Tibial nerve (tissue), 4 donors: ENCODE results near the gene ATP2C1. TPM values are rescaled to one million over a fixed set of nuclear protein-coding genes. Genes with fewer than 3 reads are reported as not detected.

ENCODE experiments used
- DNase-seq, 2 donors: peaks; one replicate each; pipeline ENCODE4 v3.0.0-alpha.2; 2019; ENCODE audit warnings: low spot score in 2 of 2
- H3K27ac ChIP-seq, 4 donors: fragments of 200-600 bp; sonication (generic) in 3 of 4; one replicate each; pipeline ENCODE4 v1.5.1; 2017 to 2019; ENCODE audit warnings: mild to moderate bottlenecking in 1 of 4
- H3K27me3 ChIP-seq, 2 donors: fragments of 200-600 bp; sonication (generic) in 1 of 2; one replicate each; pipeline versions ENCODE4 v1.5.1 to v1.6.0; 2017 to 2019
- H3K36me3 ChIP-seq, 3 donors: fragments of 200-600 bp; sonication (generic); one replicate each; pipeline ENCODE4 v1.5.1; 2018 to 2019
- H3K4me1 ChIP-seq, 4 donors: fragments of 200-600 bp; sonication (generic) in 3 of 4; one replicate each; pipeline ENCODE4 v1.5.1; 2017 to 2019
- H3K4me3 ChIP-seq, 4 donors: fragments of 200-600 bp; sonication (generic) in 3 of 4; one replicate each; pipeline ENCODE4 v1.5.1; 2017 to 2019; ENCODE audit warnings: mild to moderate bottlenecking in 1 of 4, moderate library complexity in 1 of 4
- H3K9me3 ChIP-seq, 4 donors: fragments of 200-600 bp; sonication (generic) in 3 of 4; one replicate each; pipeline ENCODE4 v1.5.1; 2017 to 2019
- EP300 ChIP-seq, 2 donors: sonication (generic); formaldehyde crosslinking; IDR thresholded peaks; one replicate each; pipeline ENCODE4 v1.6.1; 2017; ENCODE audit warnings: antibody characterized with exemption in 2 of 2, mild to moderate bottlenecking in 1 of 2
- POLR2A ChIP-seq, 2 donors: fragments of 450-650 bp; IDR thresholded peaks; one replicate each; pipeline ENCODE4 v1.6.1; 2017; ENCODE audit warnings: antibody characterized with exemption in 2 of 2, mild to moderate bottlenecking in 2 of 2, moderate library complexity in 2 of 2
- WGBS, 2 donors: methylation state at CpG; one replicate each; pipeline ENCODE4 v1.1.5; 2018; 5-methylcytosine and 5-hydroxymethylcytosine counted together
- total RNA-seq, 4 donors: library from RNA; depleted of rRNA; stranded (reverse); fragments of >200 nt; gene quantifications; one replicate each; pipeline ENCODE4 v1.1.0, GENCODE V29; 2016
- TF ChIP-seq, protein P1 (sequence below), 5 experiments: fragments of 200-600 bp in 3 of 5; fragments of 450-650 bp in 2 of 5; sonication (generic) in 3 of 5; IDR thresholded peaks; one replicate each; pipeline ENCODE4 v1.5.1; 2016 to 2019; ENCODE audit warnings: antibody characterized with exemption in 5 of 5, mild to moderate bottlenecking in 3 of 5, moderate library complexity in 2 of 5

Gene ATP2C1
- total RNA-seq, 4 donors from 2014 or later = 46.2 to 80.4 (median 59.8) TPM

DNA sequence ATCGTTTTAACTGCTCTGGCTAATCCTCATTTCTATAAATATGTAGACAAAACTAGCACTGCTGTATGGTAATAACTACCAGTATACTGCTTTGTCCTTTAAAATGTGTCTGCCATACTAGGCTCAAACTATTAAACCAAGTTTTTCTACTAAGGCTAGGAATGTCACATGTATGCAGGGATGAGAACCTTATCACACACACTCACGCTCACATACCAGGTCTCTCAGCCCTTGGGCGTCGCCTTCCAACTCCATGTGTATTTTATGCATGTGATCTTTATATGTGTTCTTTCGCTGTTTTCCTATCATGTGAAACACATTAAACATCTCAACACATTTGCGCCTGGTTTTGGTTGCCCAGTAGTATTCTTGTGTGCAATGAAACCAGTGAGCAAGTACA is 32.6 kb downstream of the ATP2C1 start:
- Histone ChIP-seq H3K27ac (no peak overlapping the region), H3K4me3 (no peak overlapping the region), H3K27me3 (no peaks in the 10 kb centered on the region), H3K4me1 (peaks cover 0 to 12% (median 0%) of the 10 kb centered on the region in 4 donors), H3K9me3 (peaks cover 0 to 17% (median 0%) of the 10 kb centered on the region in 4 donors), H3K36me3 (peaks cover 0 to 15% (median 4%) of the 10 kb centered on the region in 3 donors)
- no peak for TF ChIP-seq POLR2A (IDR thresholded peaks at IDR 0.05)
- TF ChIP-seq, protein P1, sequence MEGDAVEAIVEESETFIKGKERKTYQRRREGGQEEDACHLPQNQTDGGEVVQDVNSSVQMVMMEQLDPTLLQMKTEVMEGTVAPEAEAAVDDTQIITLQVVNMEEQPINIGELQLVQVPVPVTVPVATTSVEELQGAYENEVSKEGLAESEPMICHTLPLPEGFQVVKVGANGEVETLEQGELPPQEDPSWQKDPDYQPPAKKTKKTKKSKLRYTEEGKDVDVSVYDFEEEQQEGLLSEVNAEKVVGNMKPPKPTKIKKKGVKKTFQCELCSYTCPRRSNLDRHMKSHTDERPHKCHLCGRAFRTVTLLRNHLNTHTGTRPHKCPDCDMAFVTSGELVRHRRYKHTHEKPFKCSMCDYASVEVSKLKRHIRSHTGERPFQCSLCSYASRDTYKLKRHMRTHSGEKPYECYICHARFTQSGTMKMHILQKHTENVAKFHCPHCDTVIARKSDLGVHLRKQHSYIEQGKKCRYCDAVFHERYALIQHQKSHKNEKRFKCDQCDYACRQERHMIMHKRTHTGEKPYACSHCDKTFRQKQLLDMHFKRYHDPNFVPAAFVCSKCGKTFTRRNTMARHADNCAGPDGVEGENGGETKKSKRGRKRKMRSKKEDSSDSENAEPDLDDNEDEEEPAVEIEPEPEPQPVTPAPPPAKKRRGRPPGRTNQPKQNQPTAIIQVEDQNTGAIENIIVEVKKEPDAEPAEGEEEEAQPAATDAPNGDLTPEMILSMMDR (IDR thresholded peaks at IDR 0.05) = no peak
- no peak for TF ChIP-seq EP300 (IDR thresholded peaks at IDR 0.05)
- DNase-seq = no peak
- 80 to 81% methylated on average over 6 of the region's 6 CpGs for WGBS, 2 donors

DNA sequence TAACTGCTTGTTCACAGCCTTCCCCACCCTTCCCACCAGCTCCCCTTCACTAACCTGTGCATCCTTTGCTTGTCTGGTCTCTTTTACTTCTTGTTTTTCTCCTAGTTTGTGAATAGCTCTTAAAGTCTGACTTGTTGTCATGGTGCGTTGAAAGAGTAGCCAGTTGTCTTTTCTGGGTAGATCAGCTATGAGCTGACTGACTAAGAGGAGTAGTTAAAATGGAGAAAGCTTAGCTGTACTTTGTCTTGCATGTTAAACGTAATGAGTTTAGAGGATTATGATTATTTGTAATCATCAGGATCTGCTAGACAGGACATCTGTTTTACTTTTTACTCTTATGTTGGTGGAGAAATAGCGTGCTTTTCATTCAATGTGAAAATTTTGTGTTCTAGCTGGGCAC is 35.9 kb downstream of the ATP2C1 start:
- TF ChIP-seq EP300 (IDR thresholded peaks at IDR 0.05) = no peak
- TF ChIP-seq POLR2A (IDR thresholded peaks at IDR 0.05) = no peak
- TF ChIP-seq, protein P1 (IDR thresholded peaks at IDR 0.05) = no peak
- no peaks in the 10 kb centered on the region for H3K27me3 ChIP-seq
- peaks cover 0 to 12% (median 0%) of the 10 kb centered on the region in 4 donors for H3K4me1 ChIP-seq
- no peak overlapping the region for H3K27ac ChIP-seq
- H3K4me3 ChIP-seq = no peak overlapping the region
- 65 to 66% methylated on average over 3 of the region's 3 CpGs for WGBS, 2 donors
- H3K9me3 ChIP-seq = peaks cover 0 to 1% (median 0%) of the 10 kb centered on the region in 4 donors
- peaks cover 0 to 19% (median 4%) of the 10 kb centered on the region in 3 donors for H3K36me3 ChIP-seq
- no peak for DNase-seq

- Histone ChIP-seq H3K36me3 (peaks cover 0 to 19% (median 4%) of the 10 kb centered on the region in 3 donors), H3K4me3 (no peak overlapping the region), H3K27ac (no peak overlapping the region), H3K9me3 (no peaks in the 10 kb centered on the region), H3K27me3 (no peaks in the 10 kb centered on the region), H3K4me1 (peaks cover 0 to 12% (median 0%) of the 10 kb centered on the region in 4 donors)
- TF ChIP-seq, protein P1 (IDR thresholded peaks at IDR 0.05) = no peak
- TF ChIP-seq POLR2A (IDR thresholded peaks at IDR 0.05) = no peak
- no peak for TF ChIP-seq EP300 (IDR thresholded peaks at IDR 0.05)
- DNase-seq = no peak
- 82 to 83% methylated on average over 2 of the region's 2 CpGs for WGBS, 2 donors
Observed at GRCh38 chr3:130932979-130933378, 39.1 kb downstream of the ATP2C1 start.

DNA sequence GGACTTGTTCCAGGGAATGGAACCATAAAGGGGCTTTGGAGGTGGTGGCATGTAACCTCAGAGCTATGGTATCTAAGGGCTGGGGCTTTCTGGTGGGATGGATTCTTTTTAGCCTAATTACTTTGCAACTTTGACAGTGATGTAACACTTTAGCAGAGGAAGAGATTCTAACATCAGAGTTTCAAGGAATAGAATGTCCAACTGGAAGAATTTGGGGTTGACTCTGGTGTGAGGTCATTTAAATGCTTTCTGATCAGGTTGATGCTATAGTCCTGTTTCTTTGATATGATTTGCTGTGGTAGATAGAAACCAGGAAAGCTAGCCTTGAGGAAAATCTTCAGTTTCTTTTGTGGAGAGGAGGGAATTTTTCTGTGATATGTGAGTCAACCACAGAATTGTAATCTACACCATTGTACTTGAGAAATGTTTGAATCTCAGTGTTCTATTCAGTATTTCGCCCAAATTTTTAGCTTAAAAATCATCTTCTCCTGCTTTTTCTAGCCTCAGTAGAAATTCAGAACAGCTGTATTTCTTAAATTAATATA is 40.0 kb downstream of the ATP2C1 start:
- no peak for DNase-seq
- Histone ChIP-seq H3K27me3 (no peaks in the 10 kb centered on the region), H3K4me1 (peaks cover 0 to 8% (median 0%) of the 10 kb centered on the region in 4 donors), H3K36me3 (peaks cover 0 to 19% (median 4%) of the 10 kb centered on the region in 3 donors), H3K9me3 (no peaks in the 10 kb centered on the region), H3K4me3 (no peak overlapping the region), H3K27ac (peak overlapping the region in 1 of 4 donors; percentile 4)
- WGBS, 2 donors = 63 to 69% methylated on average over 1 of the region's 1 CpG
- no peak for TF ChIP-seq POLR2A (IDR thresholded peaks at IDR 0.05)

GRCh38 chr3:130934442-130935089 is 40.7 kb downstream of the ATP2C1 start:
- Histone ChIP-seq H3K9me3 (no peaks in the 10 kb centered on the region), H3K4me1 (peaks cover 0 to under 1% (median 0%) of the 10 kb centered on the region in 4 donors), H3K27me3 (no peaks in the 10 kb centered on the region), H3K27ac (no peak overlapping the region), H3K4me3 (no peak overlapping the region), H3K36me3 (peaks cover 0 to 19% (median 4%) of the 10 kb centered on the region in 3 donors)
- TF ChIP-seq, protein P1 (IDR thresholded peaks at IDR 0.05) = no peak
- no peak for TF ChIP-seq POLR2A (IDR thresholded peaks at IDR 0.05)
- no peak for TF ChIP-seq EP300 (IDR thresholded peaks at IDR 0.05)
- DNase-seq = no peak
- WGBS, 2 donors = 70 to 71% methylated on average over 4 of the region's 4 CpGs
